HG03354 (cell line): Measurements from ENCODE around the gene GNAO1.

Source experiments
- ATAC-seq: cut with Tn5 transposase; IDR thresholded peaks from one replicate; pipeline ENCODE4 v1.9.1; 2021; ENCODE audit warnings: mild to moderate bottlenecking; ENCODE audit not compliant: unreplicated experiment, poor library complexity, severe bottlenecking

The GNAO1 gene

DNA sequence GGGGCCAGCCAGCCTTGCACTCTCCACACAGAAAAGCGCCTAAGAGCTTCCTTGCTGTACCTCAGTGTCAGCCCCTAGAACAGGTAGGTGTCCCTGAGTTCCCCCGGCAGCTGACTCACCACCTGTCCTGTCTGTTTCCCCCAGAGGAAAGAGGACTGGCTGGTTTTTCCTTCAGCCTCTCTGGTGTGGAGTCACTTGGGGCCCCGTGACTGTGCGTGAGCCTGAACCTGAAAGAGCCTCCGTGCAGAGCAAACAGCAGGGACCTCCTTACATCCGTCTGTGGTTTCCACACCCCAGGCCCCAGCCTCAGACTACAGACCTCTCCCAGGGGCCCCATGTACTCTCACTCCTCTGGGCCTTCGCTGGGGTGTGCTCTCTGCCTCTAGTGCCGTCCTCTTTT, 87.8 kb downstream of the GNAO1 start:
- ATAC-seq = no peak

DNA sequence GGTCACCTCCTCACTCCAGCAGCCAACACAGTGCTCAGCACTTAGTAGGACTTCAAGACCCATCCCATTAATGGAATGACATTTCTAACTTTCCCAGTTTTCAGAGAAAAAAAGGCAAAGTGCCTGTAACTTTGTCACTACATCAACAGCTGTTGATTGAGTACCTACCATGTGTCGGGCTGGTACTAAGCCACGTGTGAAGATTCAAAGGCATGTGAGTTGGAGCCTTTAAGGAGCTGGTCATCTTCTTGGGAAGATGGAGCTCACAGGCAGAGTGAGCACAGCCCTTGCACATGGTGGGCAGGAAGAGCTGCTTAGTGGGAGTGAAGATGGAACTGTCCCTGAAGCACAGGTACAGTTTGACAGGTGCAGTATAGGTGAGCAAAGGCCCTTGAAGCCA, 88.6 kb downstream of the GNAO1 start:
- no peak for ATAC-seq

DNA sequence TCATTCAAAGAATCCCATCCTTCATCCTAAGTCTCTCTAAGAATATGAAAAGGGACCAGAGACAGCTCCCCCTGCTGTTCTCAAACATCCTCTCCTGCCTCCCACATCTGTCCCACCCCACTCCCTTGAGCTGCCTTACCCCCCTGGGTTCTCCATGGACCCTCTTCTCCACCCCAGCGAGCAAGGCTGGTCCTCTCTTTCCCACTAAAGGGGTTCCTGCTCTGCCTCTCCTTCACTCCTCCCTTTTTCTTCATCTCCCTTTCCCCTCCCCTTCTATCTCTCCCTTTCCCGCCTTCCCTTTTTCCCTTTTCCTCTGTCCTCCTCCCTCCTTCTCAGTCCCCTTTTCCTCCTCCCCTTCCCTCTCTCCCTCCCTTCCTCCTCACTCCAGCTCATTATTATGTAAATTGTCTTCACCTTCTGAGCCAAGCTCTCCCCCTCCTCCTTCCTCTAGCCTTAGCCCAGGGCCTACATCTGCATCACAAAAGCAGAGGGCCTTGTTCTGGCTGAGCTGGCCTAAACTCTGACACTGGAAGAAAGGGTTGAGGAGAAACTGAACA, 90.0 kb downstream of the GNAO1 start:
- no peak for ATAC-seq

DNA sequence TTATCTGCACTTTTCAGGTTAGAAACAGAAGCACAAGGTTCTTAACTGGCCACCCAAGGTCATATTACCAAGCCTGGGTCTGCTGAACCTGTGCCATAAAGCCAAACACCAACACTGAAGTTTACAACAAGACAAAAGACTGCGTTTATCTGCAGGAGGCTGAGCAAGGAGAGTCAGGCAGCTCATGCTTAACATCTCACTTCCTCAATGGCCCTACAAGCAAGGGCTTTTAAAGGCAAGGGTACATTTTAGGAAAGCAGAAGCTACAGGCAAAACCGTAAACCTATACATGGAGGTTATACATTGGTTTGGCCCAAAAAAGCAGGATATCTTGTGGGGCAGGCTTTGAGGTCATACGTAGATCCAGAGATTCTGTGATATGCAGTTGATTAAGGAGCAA, 91.2 kb downstream of the GNAO1 start:
- no peak for ATAC-seq

DNA sequence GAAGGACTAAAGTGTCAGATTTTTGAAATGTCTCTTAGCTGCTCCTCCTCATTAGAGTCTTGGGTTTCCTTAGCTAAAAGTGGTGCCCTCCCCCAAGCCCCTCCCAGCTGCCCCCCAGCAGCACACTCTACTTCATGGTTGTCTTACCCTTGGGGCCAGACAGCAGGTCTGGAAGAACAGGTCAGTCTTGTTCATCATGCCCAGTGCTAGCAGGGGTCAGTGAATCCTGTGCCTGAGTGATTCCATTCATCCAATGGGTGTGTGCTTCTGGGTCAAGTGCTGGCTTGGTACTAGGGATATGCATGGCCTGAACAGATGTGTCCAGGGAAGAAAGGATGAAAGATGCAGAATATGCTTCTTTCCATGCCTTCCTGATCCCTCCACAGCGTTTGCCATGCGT, 93.2 kb downstream of the GNAO1 start:
- no peak for ATAC-seq

DNA sequence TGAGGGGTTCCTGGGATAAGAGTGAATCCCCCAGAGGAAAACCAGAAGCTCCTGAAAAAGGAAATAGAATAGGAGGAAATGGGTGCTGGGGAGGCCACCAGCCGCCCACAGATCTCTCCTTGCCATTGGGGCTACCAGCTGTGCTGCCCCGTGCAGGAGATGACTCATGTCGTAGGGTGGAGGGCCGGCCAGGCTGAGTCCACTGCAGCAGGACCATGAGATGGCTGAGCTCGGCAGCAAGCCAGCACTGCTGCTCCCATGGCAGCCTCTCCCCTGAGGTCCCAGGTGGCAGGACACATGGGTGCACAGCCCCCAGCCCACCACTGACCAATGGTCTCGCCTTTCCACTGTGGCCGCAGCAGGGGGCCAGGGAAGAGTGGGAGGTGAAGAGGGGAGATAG, 95.5 kb downstream of the GNAO1 start:
- no peak for ATAC-seq

DNA sequence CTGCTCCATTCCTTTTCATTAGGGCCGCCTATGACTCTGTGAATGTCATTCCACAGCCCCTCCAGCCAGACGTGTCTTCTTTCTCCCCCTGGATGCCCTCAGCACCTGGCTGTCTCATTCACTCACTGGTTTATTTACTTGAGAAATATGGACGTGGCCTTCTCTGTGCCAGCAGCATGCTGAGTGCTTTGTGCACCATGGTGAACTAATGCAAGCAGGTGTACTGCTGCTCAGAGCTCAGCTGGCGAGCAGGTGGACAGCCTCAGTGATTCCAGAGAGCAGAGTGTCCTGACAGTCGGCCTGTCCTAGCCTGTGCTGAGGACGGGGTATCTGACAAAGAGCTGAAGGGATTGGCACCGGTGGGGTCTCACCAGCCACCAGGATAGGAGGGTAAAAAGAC, 96.7 kb downstream of the GNAO1 start:
- ATAC-seq = no peak

DNA sequence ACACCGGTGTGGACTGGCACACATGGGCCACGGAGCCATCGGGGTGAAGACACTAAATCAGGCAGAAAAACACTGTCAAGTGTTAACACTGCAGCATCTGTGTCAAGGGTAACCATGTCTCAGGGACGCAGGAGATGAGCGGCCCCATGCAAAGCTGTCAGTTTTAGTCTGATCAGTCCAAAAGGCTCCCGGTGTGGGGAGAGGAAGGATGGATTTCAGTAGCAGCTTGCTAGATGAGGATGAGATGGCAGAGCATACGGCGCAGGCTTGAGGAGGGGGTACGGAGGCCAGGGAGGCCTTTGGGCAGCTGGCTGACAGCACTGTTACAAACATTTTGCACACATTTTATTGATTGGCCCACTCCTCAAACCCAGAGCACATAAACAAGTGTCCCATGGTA, 98.1 kb downstream of the GNAO1 start:
- ATAC-seq = no peak

DNA sequence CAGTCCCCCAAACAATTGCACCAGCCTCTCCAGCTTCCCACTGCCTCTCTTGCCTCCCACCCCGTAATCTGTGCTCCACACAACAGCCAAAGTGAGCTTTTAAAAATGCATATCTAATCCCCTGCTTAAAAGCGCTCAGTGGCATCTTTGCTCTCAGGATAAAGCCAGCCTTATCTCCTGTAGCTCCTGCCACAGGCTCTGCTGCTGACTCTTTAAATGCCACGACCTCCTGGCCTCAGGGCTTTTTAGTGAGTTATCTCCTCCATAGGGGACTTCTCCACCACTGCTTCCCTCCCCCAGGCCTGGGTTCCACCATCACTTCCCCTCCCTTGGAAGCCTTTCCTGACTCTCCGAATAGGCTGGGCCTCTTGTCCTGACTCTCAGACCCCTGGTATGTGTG, 98.6 kb downstream of the GNAO1 start:
- ATAC-seq = no peak

DNA sequence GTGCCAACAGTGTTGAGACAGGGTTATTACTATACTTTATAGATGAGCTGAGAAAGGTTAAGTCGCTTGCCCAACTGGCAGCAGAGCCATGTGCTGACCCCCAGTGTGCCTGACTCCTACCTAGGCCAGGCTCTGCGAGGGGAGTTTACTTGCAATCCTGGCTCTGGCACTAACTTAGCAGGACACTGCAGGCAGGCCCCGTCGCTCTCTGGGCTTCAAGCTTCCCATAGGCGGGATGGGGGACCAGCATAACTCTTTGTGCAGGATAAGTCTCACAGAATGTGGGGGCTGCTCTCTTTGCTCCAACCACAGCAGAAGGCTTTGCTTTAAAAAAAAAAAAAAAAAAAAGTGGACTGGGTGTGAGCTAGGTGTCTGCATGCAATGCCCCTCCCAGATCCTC, 102.7 kb downstream of the GNAO1 start:
- ATAC-seq = no peak

DNA sequence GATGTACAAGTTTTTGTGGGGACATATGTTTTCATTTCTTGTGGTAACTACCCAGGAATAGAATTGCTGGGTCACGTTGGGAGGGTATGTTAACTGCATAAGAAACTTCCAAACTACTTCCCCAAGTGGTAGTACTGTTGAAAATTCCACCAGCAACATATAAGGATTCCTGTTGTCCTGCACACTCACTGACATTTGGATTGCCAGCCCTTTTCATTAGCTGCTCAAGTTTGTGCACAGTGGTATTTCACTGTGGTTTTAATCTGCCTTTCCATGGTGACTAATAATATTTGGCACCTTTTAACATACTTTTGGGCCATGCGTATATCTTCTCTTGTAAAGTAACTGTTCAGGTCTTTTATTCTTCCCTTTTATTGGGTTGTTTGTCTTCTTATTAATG, 103.3 kb downstream of the GNAO1 start:
- no peak for ATAC-seq

DNA sequence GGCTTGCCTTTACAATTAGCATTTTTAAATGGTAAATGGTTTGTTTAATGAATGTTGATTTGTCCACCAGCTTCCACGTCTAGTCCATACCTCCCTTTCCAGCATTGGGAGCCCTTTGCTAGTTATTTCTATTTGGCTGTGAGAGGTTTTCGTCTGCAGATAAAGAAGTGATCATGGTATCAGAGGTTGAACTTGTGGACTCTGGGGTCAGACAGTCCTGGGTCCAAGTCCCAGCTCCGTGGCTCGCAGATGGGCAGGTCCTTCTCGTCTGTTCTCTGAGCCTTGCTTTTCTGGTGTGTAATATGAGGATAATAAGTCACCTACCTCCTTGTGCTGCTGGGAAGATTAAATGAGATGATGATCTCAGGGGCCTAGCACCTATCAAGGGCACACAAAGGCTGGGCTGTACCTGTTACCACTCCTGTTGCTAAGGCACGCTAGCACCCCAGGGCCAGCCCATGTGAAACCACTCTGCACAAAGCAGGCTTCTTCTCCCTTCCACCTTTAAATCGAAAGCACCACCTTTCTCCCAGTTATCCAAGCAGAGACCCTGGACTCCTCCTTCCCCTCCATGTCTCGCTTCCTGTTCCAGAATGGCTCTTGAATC, 103.9 kb downstream of the GNAO1 start:
- ATAC-seq = no peak

DNA sequence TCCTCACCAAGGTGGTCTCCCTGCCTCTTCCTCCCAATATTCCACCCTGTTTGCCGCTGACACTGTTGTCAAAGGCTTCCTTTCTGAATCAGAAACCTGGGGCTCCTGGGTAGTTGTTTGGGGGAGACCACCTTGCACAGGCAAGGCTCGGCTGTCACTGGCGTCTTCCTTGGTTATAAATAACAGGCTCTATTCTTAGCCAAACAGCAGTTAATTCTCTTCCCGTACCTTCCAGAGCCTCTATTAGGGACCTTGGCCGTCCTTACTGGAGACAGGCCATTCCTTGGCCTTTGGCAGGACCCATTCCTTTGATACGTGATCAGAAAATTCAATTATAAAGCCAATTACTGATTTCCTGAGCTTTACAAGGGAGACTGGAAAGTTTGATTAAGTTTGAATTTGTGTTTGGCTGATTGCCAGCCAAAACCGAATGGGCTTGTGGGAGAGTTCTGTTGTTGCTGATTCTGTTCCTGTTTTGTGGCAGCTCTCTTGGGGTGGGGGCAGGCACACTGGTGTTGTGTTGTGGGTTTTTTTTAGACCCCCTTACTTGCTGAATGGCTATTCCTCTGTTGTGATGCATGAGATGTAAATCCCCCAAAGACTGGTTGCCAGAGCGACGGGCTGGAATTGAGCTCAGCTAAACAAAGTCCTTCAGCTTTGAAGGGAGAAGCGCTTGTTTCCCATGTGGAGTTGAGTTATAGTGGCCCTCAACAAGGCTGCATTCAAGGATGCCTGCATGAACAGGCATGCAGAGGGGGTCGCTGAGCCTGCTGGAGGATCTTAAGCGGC, 104.6 kb downstream of the GNAO1 start:
- ATAC-seq = no peak

DNA sequence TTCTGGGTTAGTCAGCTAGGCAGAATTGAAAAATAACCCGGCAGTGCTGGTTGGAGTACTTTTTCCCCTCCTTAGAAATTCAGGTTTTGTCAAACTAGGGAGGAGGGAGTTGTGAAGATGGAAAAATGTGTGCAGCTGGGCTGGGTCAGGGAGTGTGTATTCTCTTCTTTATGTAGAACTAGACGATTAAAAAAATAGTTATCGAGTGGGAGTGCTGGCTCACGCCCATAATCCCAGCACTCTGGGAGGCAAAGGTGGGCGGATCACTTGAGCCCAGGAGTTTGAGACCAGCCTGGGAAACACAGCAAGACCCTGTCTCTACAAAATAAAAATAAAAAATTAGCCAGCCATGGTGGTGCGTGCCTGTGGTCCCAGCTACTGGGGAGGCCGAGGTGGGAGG, 106.4 kb downstream of the GNAO1 start:
- no peak for ATAC-seq

DNA sequence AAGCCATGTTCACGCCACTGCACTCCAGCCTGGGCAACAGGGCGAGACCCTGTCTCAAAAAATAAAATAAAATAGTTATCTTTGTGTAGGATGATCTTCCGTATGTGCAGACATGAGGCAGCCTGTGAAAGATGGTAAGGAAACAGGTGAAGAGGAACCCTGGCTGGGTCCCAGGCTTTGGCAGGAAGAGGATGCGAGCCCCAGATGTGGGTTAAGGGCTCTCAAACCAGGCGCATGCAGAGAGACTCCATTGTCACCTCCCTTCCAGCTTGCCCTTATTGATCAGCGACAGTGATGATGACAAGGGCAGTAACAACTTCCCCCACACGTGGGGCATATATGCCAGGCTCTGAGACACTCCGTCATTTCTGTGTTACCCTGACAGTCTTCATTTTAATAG, 106.8 kb downstream of the GNAO1 start:
- no peak for ATAC-seq

DNA sequence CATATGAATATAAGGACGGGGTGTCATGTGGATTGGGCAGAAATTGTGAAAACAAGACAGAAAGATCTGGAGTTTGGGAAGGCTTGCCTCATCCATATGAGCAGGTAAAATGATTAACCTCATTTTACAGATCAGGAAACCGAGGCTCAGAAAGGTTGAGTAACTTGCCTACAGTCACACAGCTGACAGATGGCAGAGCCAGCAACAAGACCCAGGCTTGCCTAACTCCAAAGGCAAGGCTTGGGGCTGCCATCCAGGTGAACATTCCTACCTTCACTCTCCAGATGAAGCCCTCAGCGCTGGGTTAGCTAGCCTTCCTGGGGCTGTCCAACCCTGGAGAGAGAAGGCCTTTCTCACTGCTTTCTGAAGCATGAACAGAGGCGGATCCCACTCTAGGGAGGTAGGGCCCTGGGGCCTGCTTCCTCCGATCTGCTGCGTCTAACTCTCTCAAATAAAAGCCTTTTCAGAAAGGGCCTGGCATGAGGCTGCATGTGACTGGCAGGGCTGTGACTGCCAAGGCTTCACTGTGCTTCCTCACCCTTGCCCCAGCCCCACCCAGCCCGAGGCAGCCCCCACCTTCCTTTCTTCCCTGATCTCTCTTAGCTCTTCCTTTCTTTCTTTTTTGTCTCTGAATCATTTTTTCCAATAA, 107.8 kb downstream of the GNAO1 start:
- no peak for ATAC-seq

DNA sequence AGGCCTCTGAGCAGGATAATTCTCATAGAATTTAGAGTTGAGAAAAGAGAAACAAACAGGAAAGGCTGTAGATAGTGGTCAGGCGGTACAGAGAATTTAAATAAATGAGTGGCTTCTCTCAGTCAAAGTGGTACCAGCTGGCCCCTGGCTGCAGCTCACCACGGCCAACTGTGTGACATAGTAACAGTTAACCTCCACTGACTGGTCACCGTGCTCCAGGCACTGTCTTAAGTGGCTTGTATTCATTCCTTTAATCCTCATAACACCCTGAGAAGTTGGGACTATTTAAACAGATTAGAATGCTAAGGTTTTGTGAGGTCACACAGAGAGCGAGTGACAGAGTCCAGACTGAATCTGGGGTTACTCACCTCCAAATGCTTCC, 108.9 kb downstream of the GNAO1 start:
- ATAC-seq = no peak

DNA sequence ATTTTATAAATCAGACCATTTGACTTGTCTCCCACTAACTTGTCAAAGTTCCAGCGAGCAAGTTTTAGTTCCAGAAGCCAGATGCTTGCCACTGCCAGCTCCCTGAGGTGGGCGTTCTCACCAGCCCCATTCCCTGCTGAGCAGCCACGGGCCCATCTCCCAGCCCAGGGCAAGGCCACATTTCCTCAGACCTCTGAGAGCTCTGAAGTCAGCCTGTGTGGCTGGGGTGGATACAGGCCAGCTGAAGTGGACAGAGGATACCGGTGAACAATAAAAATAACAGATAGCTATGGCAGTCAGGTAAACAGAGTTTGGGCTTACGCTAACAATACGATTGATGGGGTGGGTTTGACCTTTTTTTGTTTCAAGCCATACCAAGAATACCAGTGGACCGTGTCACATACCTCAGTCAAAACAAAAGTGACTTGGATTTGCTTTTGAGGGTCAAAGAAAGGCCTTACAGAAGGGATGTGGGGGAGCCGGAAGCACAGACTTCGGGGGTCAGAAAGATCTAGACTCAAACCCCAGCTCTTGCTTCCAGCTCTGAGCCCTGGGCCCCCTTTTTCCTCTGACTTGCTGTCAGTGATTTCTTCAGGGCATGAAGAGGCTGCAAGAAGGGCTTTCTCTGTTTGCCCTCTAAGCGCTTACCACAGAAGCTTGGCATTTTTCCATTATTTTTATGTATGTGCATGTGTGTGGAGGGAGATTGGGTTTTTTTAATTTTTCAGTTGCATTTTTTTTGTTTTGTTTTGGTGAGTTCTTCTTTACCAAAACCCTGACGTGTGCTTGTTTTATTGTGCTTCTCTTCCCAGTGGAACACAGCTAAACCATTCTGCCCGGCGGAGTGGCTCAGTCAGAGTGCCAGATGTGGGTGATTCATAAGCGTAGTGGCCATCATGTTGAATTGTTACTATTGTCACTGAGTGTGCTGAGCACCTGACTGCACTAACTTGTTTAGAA, 109.9 kb downstream of the GNAO1 start:
- no peak for ATAC-seq

DNA sequence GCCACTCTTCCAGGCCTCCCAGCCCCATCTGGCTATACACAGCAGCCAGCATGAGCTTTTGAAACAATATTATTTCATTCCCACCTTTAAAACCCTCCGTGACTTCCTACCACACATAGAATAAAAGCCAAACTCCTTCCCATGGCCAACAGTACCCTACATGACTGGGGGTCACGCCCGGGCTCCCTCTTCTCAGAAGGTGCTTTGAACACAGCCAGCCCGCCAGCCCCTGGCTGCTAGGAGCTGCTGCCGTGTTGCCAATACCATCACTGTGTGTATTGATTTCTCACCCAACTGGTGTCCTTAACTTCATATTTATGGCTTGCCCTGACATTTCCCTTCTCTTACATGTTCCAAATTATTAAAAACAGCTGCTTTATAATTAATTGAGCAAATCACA, 111.2 kb downstream of the GNAO1 start:
- no peak for ATAC-seq
